Small intestine (tissue), 7 donors: ENCODE data around the gene WDR43. TPM values are rescaled to one million over a fixed set of nuclear protein-coding genes. Genes with fewer than 3 reads are reported as not detected.

Experiments used
- DNase-seq, 2 donors: peaks; one replicate each; pipeline versions ENCODE4 v3.0.0 to v3.0.0-alpha.2; 2013
- FAIRE-seq: peaks from 2 replicates; lab custom pipeline; 2012; peaks lifted over from hg19 to GRCh38; lab: Jason Lieb, UNC
- H3K27ac ChIP-seq, 3 donors: one replicate each; pipeline ENCODE4 v1.5.1; 2013; ENCODE audit warnings: low read length in 2 of 3, mild to moderate bottlenecking in 2 of 3, control low read depth in 1 of 3, inconsistent platforms in 1 of 3, low read depth in 1 of 3, moderate library complexity in 1 of 3
- H3K27me3 ChIP-seq, 3 donors: one replicate each; pipeline ENCODE4 v1.6.1; 2013; ENCODE audit warnings: low read length in 3 of 3, inconsistent platforms in 1 of 3; ENCODE audit not compliant: control insufficient read depth in 3 of 3, insufficient read depth in 3 of 3
- H3K36me3 ChIP-seq, 3 donors: one replicate each; pipeline ENCODE4 v1.6.1; 2013; ENCODE audit warnings: low read length in 3 of 3, inconsistent platforms in 1 of 3, low read depth in 1 of 3, mild to moderate bottlenecking in 1 of 3, moderate library complexity in 1 of 3; ENCODE audit not compliant: control insufficient read depth in 3 of 3, insufficient read depth in 2 of 3
- H3K4me1 ChIP-seq, 3 donors: one replicate each; pipeline ENCODE4 v1.6.1; 2013; ENCODE audit warnings: low read length in 2 of 3, inconsistent platforms in 1 of 3, low read depth in 1 of 3, mild to moderate bottlenecking in 1 of 3, moderate library complexity in 1 of 3; ENCODE audit not compliant: control insufficient read depth in 3 of 3, insufficient read depth in 2 of 3
- H3K4me3 ChIP-seq, 3 donors: one replicate each; pipeline ENCODE4 v1.5.1; 2013; ENCODE audit warnings: low read length in 3 of 3, control low read depth in 1 of 3, inconsistent platforms in 1 of 3, low read depth in 1 of 3, mild to moderate bottlenecking in 1 of 3, moderate library complexity in 1 of 3
- H3K9me3 ChIP-seq, 2 donors: one replicate each; pipeline ENCODE4 v1.6.1; 2013; ENCODE audit warnings: low read depth in 1 of 2, low read length in 1 of 2; ENCODE audit not compliant: control insufficient read depth in 2 of 2, insufficient read depth in 1 of 2
- WGBS, 3 donors: extraction: QIAGEN DNeasy Blood & Tissue Kit; methylation state at CpG; one replicate each; pipeline ENCODE4 v1.1.7; 2013; 5-methylcytosine and 5-hydroxymethylcytosine counted together
- polyA plus RNA-seq, 4 donors: library from polyadenylated mRNA; stranded (reverse) in 3 of 4; unstranded in 1 of 4; fragments of 200-250 nt in 3 of 4; fragments of 120-200 nt in 1 of 4; gene quantifications; one replicate each; pipeline versions ENCODE4 v1.2.1 to v1.2.3, GENCODE V29; 2013
- donor health status: healthy with polysubstance abuse.
- donor health status: control.
- donor health status: control.
- donor health status: Bipolar disorder and iron deficiency.
- donor health status: healthy.

WDR43 gene
- polyA plus RNA-seq, 4 donors: 10.5 to 31.4 (median 15.1) TPM

DNA sequence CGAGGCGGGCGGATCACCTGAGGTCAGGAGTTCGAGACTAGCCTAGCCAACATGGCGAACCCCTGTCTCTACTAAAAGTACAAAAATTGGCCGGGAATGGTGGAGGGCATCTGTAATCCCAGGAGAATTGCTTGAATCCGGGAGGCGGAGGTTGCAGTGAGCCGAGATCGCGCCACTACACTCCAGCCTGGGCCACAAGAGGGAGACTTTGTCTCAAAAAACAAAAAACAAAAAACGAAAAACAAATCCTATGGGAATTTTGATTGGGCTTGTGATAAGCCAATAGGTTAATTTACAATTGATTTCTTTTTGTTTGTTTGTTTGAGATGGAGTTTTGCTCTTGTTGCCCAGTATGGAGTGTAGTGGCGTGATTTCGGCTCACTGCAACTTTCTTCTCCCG is 62.4 kb downstream of the WDR43 start:
- DNase-seq: no peak

GRCh38 chr2:28958689-28959088 is 64.2 kb downstream of the WDR43 start:
- DNase-seq (peak; percentile 67 to 70), FAIRE-seq (no peak)
- no peaks in the 10 kb centered on the region for H3K4me1 ChIP-seq
- no peak overlapping the region for H3K4me3 ChIP-seq
- H3K27me3 ChIP-seq: peaks cover 0 to 2% (median 0%) of the 10 kb centered on the region in 3 donors
- H3K27ac ChIP-seq: no peak overlapping the region
- H3K9me3 ChIP-seq: no peaks in the 10 kb centered on the region
- H3K36me3 ChIP-seq: no peaks in the 10 kb centered on the region
- whole genome bisulfite sequencing, 3 donors: 19 to 22% (median 22%) methylated on average over 9 of the region's 9 CpGs

More for the DNA sequence above, 62.4 kb downstream of the WDR43 start:
- Histone ChIP-seq H3K9me3 (no peaks in the 10 kb centered on the region), H3K27ac (no peak overlapping the region), H3K4me3 (no peak overlapping the region), H3K27me3 (peaks cover 0 to 2% (median 0%) of the 10 kb centered on the region in 3 donors), H3K4me1 (no peaks in the 10 kb centered on the region), H3K36me3 (no peaks in the 10 kb centered on the region)
- FAIRE-seq: no peak
- WGBS, 3 donors: 39 to 86% (median 76%) methylated on average over 15 of the region's 15 CpGs

GRCh38 chr2:28960401-28960800 is 65.9 kb downstream of the WDR43 start:
- FAIRE-seq (no peak), DNase-seq (no peak)
- no peak overlapping the region for H3K4me3 ChIP-seq
- no peaks in the 10 kb centered on the region for H3K9me3 ChIP-seq
- H3K27me3 ChIP-seq: peaks cover 0 to 2% (median 0%) of the 10 kb centered on the region in 3 donors
- no peaks in the 10 kb centered on the region for H3K4me1 ChIP-seq
- H3K27ac ChIP-seq: no peak overlapping the region
- WGBS, 3 donors: 50 to 55% (median 52%) methylated on average over 5 of the region's 5 CpGs
- no peaks in the 10 kb centered on the region for H3K36me3 ChIP-seq

- no peaks in the 10 kb centered on the region for H3K36me3 ChIP-seq
- H3K4me3 ChIP-seq: no peak overlapping the region
- H3K4me1 ChIP-seq: no peaks in the 10 kb centered on the region
- H3K27me3 ChIP-seq: no peaks in the 10 kb centered on the region
- peaks cover 0 to 2% of the 10 kb centered on the region in 2 donors for H3K9me3 ChIP-seq
- DNase-seq (no peak), FAIRE-seq (no peak)
- no peak overlapping the region for H3K27ac ChIP-seq
- 85 to 94% (median 94%) methylated on average over 1 of the region's 1 CpG for WGBS, 3 donors
These were observed 68.0 kb downstream of the WDR43 start for GRCh38 chr2:28962505-28962904.

GRCh38 chr2:28970464-28971160 is 76.1 kb downstream of the WDR43 start:
- Histone ChIP-seq H3K9me3 (peaks cover under 1 to 3% of the 10 kb centered on the region in 2 donors), H3K27ac (no peak overlapping the region), H3K27me3 (no peaks in the 10 kb centered on the region), H3K4me3 (no peak overlapping the region), H3K36me3 (no peaks in the 10 kb centered on the region), H3K4me1 (no peaks in the 10 kb centered on the region)
- FAIRE-seq (no peak), DNase-seq (no peak)
- WGBS, 3 donors: 77 to 84% (median 83%) methylated on average over 6 of the region's 6 CpGs

GRCh38 chr2:28972778-28973335 is 78.4 kb downstream of the WDR43 start:
- no peak for FAIRE-seq
- no peak for DNase-seq
- 58 to 68% (median 67%) methylated on average over 6 of the region's 6 CpGs for WGBS, 3 donors
- Histone ChIP-seq H3K27me3 (no peaks in the 10 kb centered on the region), H3K4me3 (no peak overlapping the region), H3K27ac (no peak overlapping the region), H3K36me3 (no peaks in the 10 kb centered on the region), H3K9me3 (peaks cover 0 to 3% of the 10 kb centered on the region in 2 donors), H3K4me1 (no peaks in the 10 kb centered on the region)

DNA sequence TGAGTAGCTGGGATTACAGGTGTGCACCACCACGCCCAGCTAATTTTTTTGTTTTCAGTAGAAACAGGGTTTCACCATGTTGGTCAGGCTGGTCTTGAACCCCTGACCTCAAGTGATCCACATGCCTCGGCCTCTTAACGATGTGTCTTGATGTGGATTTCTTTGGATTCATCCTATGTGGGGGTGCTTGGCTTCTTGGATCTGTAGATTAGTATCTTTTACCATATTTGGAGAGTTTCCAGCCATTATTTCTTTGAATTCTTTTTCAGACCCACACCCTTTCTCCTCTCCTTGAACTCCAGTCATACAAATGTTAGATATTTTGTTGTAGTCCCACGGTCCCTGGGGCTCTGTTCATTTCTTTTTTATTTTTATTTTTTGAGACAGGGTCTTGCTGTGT is 79.8 kb downstream of the WDR43 start:
- FAIRE-seq: no peak
- 89 to 98% (median 93%) methylated on average over 4 of the region's 4 CpGs for WGBS, 3 donors

DNA sequence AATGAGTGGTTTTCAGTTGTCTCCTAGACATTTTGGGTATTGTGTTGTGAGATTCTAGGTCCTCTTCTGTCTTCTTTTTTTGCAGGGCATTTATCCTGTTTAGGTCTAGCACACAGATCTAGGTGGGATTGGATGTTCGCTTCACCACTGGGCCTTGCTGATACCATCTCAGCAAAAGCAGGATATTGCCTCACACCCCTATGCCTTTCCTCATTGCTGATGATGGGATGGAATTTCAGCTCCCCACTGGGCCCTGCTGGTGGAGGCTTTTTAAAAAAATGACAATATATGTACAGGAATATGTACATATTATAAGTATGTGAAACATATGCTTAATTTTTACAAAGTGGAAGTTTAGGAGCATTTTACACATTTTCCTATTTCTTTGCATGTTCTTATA is 81.2 kb downstream of the WDR43 start:
- H3K27ac ChIP-seq: no peak overlapping the region
- no peaks in the 10 kb centered on the region for H3K4me1 ChIP-seq
- WGBS, 3 donors: 82 to 95% (median 89%) methylated on average over 1 of the region's 1 CpG
- no peaks in the 10 kb centered on the region for H3K27me3 ChIP-seq
- no peak for DNase-seq
- peaks cover 0 to 3% of the 10 kb centered on the region in 2 donors for H3K9me3 ChIP-seq
- no peak for FAIRE-seq
- no peaks in the 10 kb centered on the region for H3K36me3 ChIP-seq
- no peak overlapping the region for H3K4me3 ChIP-seq

More for the DNA sequence above, 79.8 kb downstream of the WDR43 start:
- no peak overlapping the region for H3K27ac ChIP-seq
- H3K4me3 ChIP-seq: no peak overlapping the region
- DNase-seq: no peak
- no peaks in the 10 kb centered on the region for H3K27me3 ChIP-seq
- no peaks in the 10 kb centered on the region for H3K36me3 ChIP-seq
- H3K4me1 ChIP-seq: no peaks in the 10 kb centered on the region
- peaks cover 0 to 3% of the 10 kb centered on the region in 2 donors for H3K9me3 ChIP-seq
